Upper lobe of right lung (tissue), 1 donor: ENCODE results near the gene TLR3. TPM values are rescaled to one million over a fixed set of nuclear protein-coding genes. Genes with fewer than 3 reads are reported as not detected.

Experiments used
- ATAC-seq: fragments of 200-7000 bp; cut with Tn5 transposase; one replicate; pipeline ENCODE4 v1.9.1; 2020; ENCODE audit warnings: mild to moderate bottlenecking, moderate library complexity
- DNase-seq: peaks from one replicate; pipeline ENCODE4 v3.0.0-alpha.2; 2020
- H3K27ac ChIP-seq: fragments of 200-600 bp; one replicate; pipeline ENCODE4 v1.8.0; 2022
- H3K27me3 ChIP-seq: fragments of 200-600 bp; one replicate; pipeline ENCODE4 v1.8.0; 2022; ENCODE audit warnings: mild to moderate bottlenecking
- H3K36me3 ChIP-seq: fragments of 200-600 bp; one replicate; pipeline ENCODE4 v1.8.0; 2022
- H3K4me1 ChIP-seq: fragments of 200-600 bp; one replicate; pipeline ENCODE4 v1.8.0; 2022
- H3K4me3 ChIP-seq: fragments of 200-600 bp; one replicate; pipeline ENCODE4 v1.8.0; 2022; ENCODE audit warnings: mild to moderate bottlenecking
- H3K9me3 ChIP-seq: fragments of 200-600 bp; one replicate; pipeline ENCODE4 v1.8.0; 2022
- intact Hi-C: fragments of 100-400 bp; cut with DNase I; formaldehyde crosslinking; loops from one replicate; pipeline ENCODE4 v1.11.0; 2022
- total RNA-seq: library from RNA; stranded (reverse); fragmentation: NEBNext Ultra II Directional; extraction: Animal tissue kit (Norgen Biotek cat#: 25700); gene quantifications from one replicate; pipeline ENCODE4 v1.2.1, GENCODE V29; 2021
- TF ChIP-seq, protein P1 (sequence below): fragments of 200-600 bp; IDR thresholded peaks from one replicate; pipeline ENCODE4 v1.8.0; 2022; ENCODE audit warnings: antibody characterized with exemption
- donor health status: DM: no; HTN: yes; CAD: no; lungs with severe emphysema.

TLR3 gene
- total RNA-seq, 1 donor from 2014 or later = 28.5 TPM

GRCh38 chr4:186082221-186082620, 13.3 kb downstream of the TLR3 start:
- H3K4me3 ChIP-seq = no peak overlapping the region
- no peaks in the 10 kb centered on the region for H3K36me3 ChIP-seq
- H3K4me1 ChIP-seq = no peaks in the 10 kb centered on the region
- no peak overlapping the region for H3K27ac ChIP-seq
- no peak for ATAC-seq
- H3K9me3 ChIP-seq = no peaks in the 10 kb centered on the region
- DNase-seq = no peak
- TF ChIP-seq, protein P1, sequence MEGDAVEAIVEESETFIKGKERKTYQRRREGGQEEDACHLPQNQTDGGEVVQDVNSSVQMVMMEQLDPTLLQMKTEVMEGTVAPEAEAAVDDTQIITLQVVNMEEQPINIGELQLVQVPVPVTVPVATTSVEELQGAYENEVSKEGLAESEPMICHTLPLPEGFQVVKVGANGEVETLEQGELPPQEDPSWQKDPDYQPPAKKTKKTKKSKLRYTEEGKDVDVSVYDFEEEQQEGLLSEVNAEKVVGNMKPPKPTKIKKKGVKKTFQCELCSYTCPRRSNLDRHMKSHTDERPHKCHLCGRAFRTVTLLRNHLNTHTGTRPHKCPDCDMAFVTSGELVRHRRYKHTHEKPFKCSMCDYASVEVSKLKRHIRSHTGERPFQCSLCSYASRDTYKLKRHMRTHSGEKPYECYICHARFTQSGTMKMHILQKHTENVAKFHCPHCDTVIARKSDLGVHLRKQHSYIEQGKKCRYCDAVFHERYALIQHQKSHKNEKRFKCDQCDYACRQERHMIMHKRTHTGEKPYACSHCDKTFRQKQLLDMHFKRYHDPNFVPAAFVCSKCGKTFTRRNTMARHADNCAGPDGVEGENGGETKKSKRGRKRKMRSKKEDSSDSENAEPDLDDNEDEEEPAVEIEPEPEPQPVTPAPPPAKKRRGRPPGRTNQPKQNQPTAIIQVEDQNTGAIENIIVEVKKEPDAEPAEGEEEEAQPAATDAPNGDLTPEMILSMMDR = no peak
- intact Hi-C loops = no loop called here
- no peaks in the 10 kb centered on the region for H3K27me3 ChIP-seq

DNA sequence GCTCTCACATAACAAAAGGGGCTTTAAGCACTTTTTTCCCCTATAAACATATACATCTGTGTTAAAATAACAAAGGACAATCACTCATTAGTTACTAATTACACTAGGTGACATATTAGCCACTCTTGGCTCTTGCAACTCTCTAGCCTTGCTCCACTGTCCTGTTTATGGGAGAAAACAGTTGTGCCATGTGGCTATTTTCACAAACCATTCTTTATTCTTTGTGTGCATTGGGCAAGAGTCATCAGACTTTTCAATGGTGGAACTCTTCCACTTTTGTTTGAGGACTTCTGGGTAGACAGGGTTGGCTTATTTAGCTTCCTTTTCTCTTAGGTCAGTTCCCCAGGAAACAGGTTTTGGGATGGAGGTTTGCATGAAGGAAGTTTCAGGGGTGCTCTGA, 19.6 kb downstream of the TLR3 start:
- no peak overlapping the region for H3K27ac ChIP-seq
- intact Hi-C loops = no loop called here
- H3K4me1 ChIP-seq = no peaks in the 10 kb centered on the region
- H3K36me3 ChIP-seq = no peaks in the 10 kb centered on the region
- TF ChIP-seq, protein P1 = no peak
- no peaks in the 10 kb centered on the region for H3K27me3 ChIP-seq
- ATAC-seq (no peak), DNase-seq (no peak)
- H3K9me3 ChIP-seq = no peaks in the 10 kb centered on the region
- H3K4me3 ChIP-seq = no peak overlapping the region

- H3K36me3 ChIP-seq = no peaks in the 10 kb centered on the region
- ATAC-seq (no peak), DNase-seq (no peak)
- H3K27me3 ChIP-seq = no peaks in the 10 kb centered on the region
- H3K4me1 ChIP-seq = no peaks in the 10 kb centered on the region
- no peak overlapping the region for H3K27ac ChIP-seq
- intact Hi-C loops = no loop called here
- TF ChIP-seq, protein P1 = no peak
- no peaks in the 10 kb centered on the region for H3K9me3 ChIP-seq
- H3K4me3 ChIP-seq = no peak overlapping the region
These were observed 23.3 kb downstream of the TLR3 start for GRCh38 chr4:186092296-186092695.

DNA sequence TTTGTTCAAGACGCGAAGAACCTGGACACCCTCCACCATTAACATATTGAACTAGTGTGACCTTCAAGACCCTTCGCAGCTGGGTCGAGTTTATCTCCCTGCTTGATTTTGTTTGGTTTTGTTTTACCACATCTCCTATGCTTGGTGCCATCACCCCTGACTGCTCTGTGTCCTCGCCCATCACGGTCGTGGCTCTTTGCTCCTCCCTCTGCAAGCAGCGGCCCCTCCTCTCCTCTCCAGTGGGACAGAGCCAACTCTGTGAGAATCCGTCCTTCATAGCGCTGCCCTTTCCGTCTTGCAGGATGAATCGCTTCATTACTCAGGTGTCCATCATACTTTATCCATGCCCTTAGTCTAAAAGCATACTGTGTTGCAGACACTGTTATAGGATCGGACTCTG, 26.4 kb downstream of the TLR3 start:
- TF ChIP-seq, protein P1 = no peak
- no peak overlapping the region for H3K4me3 ChIP-seq
- no peaks in the 10 kb centered on the region for H3K4me1 ChIP-seq
- H3K27ac ChIP-seq = no peak overlapping the region
- DNase-seq (no peak), ATAC-seq (no peak)
- intact Hi-C loops = no loop called here
- H3K27me3 ChIP-seq = no peaks in the 10 kb centered on the region
- no peaks in the 10 kb centered on the region for H3K36me3 ChIP-seq
- H3K9me3 ChIP-seq = no peaks in the 10 kb centered on the region

DNA sequence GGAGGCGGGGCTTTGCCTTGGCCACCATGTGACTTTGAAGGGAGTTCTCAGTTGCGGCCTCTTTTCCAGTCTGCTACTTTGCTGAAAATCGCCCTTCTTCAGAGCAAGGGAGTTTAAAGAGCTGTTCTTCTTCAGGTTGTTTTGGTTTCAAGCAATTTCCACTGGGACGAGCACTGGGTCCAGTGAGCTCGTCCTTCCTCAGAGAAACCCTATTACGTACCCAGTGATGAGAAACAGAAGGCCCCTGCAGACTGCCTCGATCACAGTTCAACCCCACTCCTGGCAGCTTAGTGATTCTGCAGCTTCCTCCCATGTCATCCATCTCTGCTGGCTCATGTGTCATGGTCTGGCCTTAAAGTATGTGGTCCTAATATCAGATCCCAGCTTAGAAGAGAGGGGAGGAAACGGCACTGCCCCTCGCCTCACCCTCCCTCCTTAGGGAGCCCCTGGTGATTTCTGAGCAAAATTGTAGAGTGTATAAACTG, 27.8 kb downstream of the TLR3 start:
- no peaks in the 10 kb centered on the region for H3K36me3 ChIP-seq
- TF ChIP-seq, protein P1 = no peak
- H3K27me3 ChIP-seq = no peaks in the 10 kb centered on the region
- H3K27ac ChIP-seq = no peak overlapping the region
- intact Hi-C loops = no loop called here
- ATAC-seq (no peak), DNase-seq (no peak)
- H3K9me3 ChIP-seq = no peaks in the 10 kb centered on the region
- H3K4me3 ChIP-seq = no peak overlapping the region
- H3K4me1 ChIP-seq = no peaks in the 10 kb centered on the region

- DNase-seq (no peak), ATAC-seq (no peak)
- no peak overlapping the region for H3K4me3 ChIP-seq
- H3K27me3 ChIP-seq = no peaks in the 10 kb centered on the region
- intact Hi-C loops = no loop called here
- H3K27ac ChIP-seq = no peak overlapping the region
- no peaks in the 10 kb centered on the region for H3K9me3 ChIP-seq
- no peaks in the 10 kb centered on the region for H3K4me1 ChIP-seq
- TF ChIP-seq, protein P1 = no peak
- H3K36me3 ChIP-seq = no peaks in the 10 kb centered on the region
These were observed 28.4 kb downstream of the TLR3 start for GRCh38 chr4:186097386-186097785.
